Naive thymus-derived CD8-positive, alpha-beta T cell (primary cell): ENCODE measurements around the gene LPP. TPM values are rescaled to one million over a fixed set of nuclear protein-coding genes. Genes with fewer than 3 reads are reported as not detected.

ENCODE experiments used
- ATAC-seq, 2 donors: fragments of 150-1000 bp; cut with Tn5 transposase in 1 of 2; sonication (Bioruptor Pico), chemical (Tn5 transposase) in 1 of 2; 1 replicate in 1 of 2; 2 replicates in 1 of 2; pipeline ENCODE4 v1.10.0; 2021; ENCODE audit warnings: mild to moderate bottlenecking in 2 of 2, moderate library complexity in 2 of 2
- POLR2A ChIA-PET: fragments of 350-600 bp; sonication (Branson Sonifier 250); formaldehyde crosslinking; loops from one replicate; lab custom pipeline; 2021; ENCODE audit warnings: antibody characterized with exemption; lab: Charles Lee
- DNase-seq, 10 donors: peaks; one replicate each; pipeline versions ENCODE4 v3.0.0 to v3.0.0-alpha.2; 2020 to 2022
- H3K27ac Mint-ChIP-seq, 10 donors: one replicate each; pipeline ENCODE4 v1.8.0; 2020 to 2022; ENCODE audit warnings: mild to moderate bottlenecking in 10 of 10, mixed read lengths in 10 of 10, moderate library complexity in 4 of 10, inconsistent platforms in 1 of 10
- H3K27me3 Mint-ChIP-seq, 5 donors: one replicate each; pipeline ENCODE4 v1.8.0; 2021 to 2022; ENCODE audit warnings: mixed read lengths in 5 of 5
- H3K36me3 Mint-ChIP-seq, 3 donors: one replicate each; pipeline ENCODE4 v1.8.0; 2020 to 2022; ENCODE audit warnings: mixed read lengths in 3 of 3, mild to moderate bottlenecking in 2 of 3, inconsistent platforms in 1 of 3
- H3K4me1 Mint-ChIP-seq, 4 donors: one replicate each; pipeline ENCODE4 v1.8.0; 2021 to 2022; ENCODE audit warnings: mixed read lengths in 4 of 4
- H3K4me3 Mint-ChIP-seq, 10 donors: one replicate each; pipeline ENCODE4 v1.8.0; 2020 to 2022; ENCODE audit warnings: mild to moderate bottlenecking in 10 of 10, mixed read lengths in 10 of 10, moderate library complexity in 6 of 10, inconsistent platforms in 1 of 10
- H3K9me3 Mint-ChIP-seq, 9 donors: one replicate each; pipeline ENCODE4 v1.8.0; 2020 to 2022; ENCODE audit warnings: mixed read lengths in 9 of 9, mild to moderate bottlenecking in 3 of 9, inconsistent platforms in 1 of 9, moderate library complexity in 1 of 9
- polyA plus RNA-seq, 3 donors: library from polyadenylated mRNA; unstranded; fragments of 300-500 nt; fragmentation: Illumina TruSeq; gene quantifications; one replicate each; pipeline ENCODE4 v1.2.3, GENCODE V29; 2021
- total RNA-seq, 8 experiments: library from RNA in 2 of 8; stranded (reverse) in 2 of 8; gene quantifications; one replicate each; pipeline ENCODE4 v1.2.3 and lab custom pipeline; 2021 to 2026

Gene LPP
- total and polyA plus RNA-seq, 5 experiments from 2014 or later = 4.9 to 12.5 (median 7.7) TPM

- Mint-ChIP-seq H3K4me1 (peaks cover 6 to 67% (median 15%) of the 10 kb centered on the region in 4 donors), H3K9me3 (no peaks in the 10 kb centered on the region), H3K36me3 (peaks cover 0 to 3% (median 2%) of the 10 kb centered on the region in 3 donors), H3K27me3 (no peaks in the 10 kb centered on the region), H3K27ac (no peak overlapping the region), H3K4me3 (peak overlapping the region in 1 of 10 donors; percentile 43)
- DNase-seq (no peak), ATAC-seq (no peak)
- POLR2A ChIA-PET = no interaction called here
These were observed 144.6 kb downstream of the LPP start for GRCh38 chr3:188298585-188298984.

- Mint-ChIP-seq H3K9me3 (no peaks in the 10 kb centered on the region), H3K27me3 (no peaks in the 10 kb centered on the region), H3K27ac (peak overlapping the region in 1 of 10 donors; percentile 42), H3K4me1 (peaks cover 6 to 66% (median 15%) of the 10 kb centered on the region in 4 donors), H3K36me3 (peaks cover 0 to 3% (median 2%) of the 10 kb centered on the region in 3 donors), H3K4me3 (no peak overlapping the region)
- ATAC-seq (no peak), DNase-seq (no peak)
- POLR2A ChIA-PET = no interaction called here
These were observed 145.1 kb downstream of the LPP start for GRCh38 chr3:188299068-188299467.

- peaks cover 0 to 3% (median 2%) of the 10 kb centered on the region in 3 donors for H3K36me3 Mint-ChIP-seq
- H3K4me1 Mint-ChIP-seq = peaks cover 6 to 61% (median 16%) of the 10 kb centered on the region in 4 donors
- ATAC-seq (no peak), DNase-seq (no peak)
- peak overlapping the region in 1 of 10 donors; percentile 42 for H3K27ac Mint-ChIP-seq
- POLR2A ChIA-PET = interaction anchor here (0.7 kb wide), 1 partner anchor 438 kb away, joined by 3 read pairs; no protein-coding TSS in a partner anchor
- H3K4me3 Mint-ChIP-seq = no peak overlapping the region
- no peaks in the 10 kb centered on the region for H3K9me3 Mint-ChIP-seq
- no peaks in the 10 kb centered on the region for H3K27me3 Mint-ChIP-seq
These were observed 145.8 kb downstream of the LPP start for GRCh38 chr3:188299708-188300107.

- peaks cover 4 to 5% (median 4%) of the 10 kb centered on the region in 3 donors for H3K36me3 Mint-ChIP-seq
- H3K27me3 Mint-ChIP-seq = no peaks in the 10 kb centered on the region
- POLR2A ChIA-PET = no interaction called here
- no peak for ATAC-seq
- DNase-seq = no peak
- no peak overlapping the region for H3K4me3 Mint-ChIP-seq
- peaks cover 6 to 53% (median 15%) of the 10 kb centered on the region in 4 donors for H3K4me1 Mint-ChIP-seq
- H3K9me3 Mint-ChIP-seq = no peaks in the 10 kb centered on the region
- peak overlapping the region in 2 of 10 donors; percentile 0 to 61 for H3K27ac Mint-ChIP-seq
These were observed 147.2 kb downstream of the LPP start for GRCh38 chr3:188301147-188301546.

DNA sequence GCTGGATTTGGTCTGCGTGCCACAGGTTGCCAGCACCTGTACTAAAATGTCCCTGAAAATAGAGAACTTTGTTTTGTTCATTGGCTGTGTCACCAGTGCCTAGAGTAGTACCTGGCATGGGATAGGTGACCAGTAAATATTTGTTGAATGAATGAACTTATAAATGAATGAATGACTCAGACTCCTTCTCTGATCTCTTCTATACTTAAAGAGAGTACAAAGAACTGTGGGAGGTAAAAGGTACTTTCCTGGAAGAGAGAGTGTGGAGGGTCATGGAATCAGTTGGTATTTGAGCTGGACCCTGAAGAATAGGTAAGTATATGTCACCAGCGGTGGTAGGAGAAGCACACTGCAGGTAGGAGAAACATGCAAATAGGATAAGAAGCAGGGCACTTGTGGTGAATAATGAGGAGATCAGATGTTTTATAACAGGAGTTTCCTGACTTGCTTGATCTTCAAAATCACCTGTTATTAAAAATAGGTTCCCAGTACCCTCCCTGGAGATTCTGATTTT, 149.4 kb downstream of the LPP start:
- Mint-ChIP-seq H3K27me3 (no peaks in the 10 kb centered on the region), H3K27ac (peak overlapping the region in 1 of 10 donors; percentile 69), H3K4me3 (no peak overlapping the region), H3K9me3 (no peaks in the 10 kb centered on the region), H3K36me3 (peaks cover 4 to 6% (median 4%) of the 10 kb centered on the region in 3 donors), H3K4me1 (peaks cover 3 to 34% (median 7%) of the 10 kb centered on the region in 4 donors)
- POLR2A ChIA-PET = no interaction called here
- ATAC-seq (no peak), DNase-seq (no peak)

- Mint-ChIP-seq H3K27me3 (no peaks in the 10 kb centered on the region), H3K9me3 (no peaks in the 10 kb centered on the region), H3K36me3 (peaks cover 4 to 6% (median 4%) of the 10 kb centered on the region in 3 donors), H3K4me3 (no peak overlapping the region), H3K4me1 (peaks cover 3 to 30% (median 7%) of the 10 kb centered on the region in 4 donors), H3K27ac (no peak overlapping the region)
- POLR2A ChIA-PET = no interaction called here
- DNase-seq = no peak
- no peak for ATAC-seq
These were observed 149.9 kb downstream of the LPP start for GRCh38 chr3:188303823-188304222.

GRCh38 chr3:188304501-188304900, 150.5 kb downstream of the LPP start:
- Mint-ChIP-seq H3K27ac (peak overlapping the region in 1 of 10 donors; percentile 11), H3K27me3 (no peaks in the 10 kb centered on the region), H3K4me1 (peaks cover 6 to 29% (median 14%) of the 10 kb centered on the region in 4 donors), H3K4me3 (no peak overlapping the region), H3K36me3 (peaks cover 4 to 6% (median 4%) of the 10 kb centered on the region in 3 donors), H3K9me3 (no peaks in the 10 kb centered on the region)
- POLR2A ChIA-PET = no interaction called here
- ATAC-seq (no peak), DNase-seq (no peak)

GRCh38 chr3:188305220-188305619, 151.3 kb downstream of the LPP start:
- H3K9me3 Mint-ChIP-seq = no peaks in the 10 kb centered on the region
- H3K4me1 Mint-ChIP-seq = peaks cover 9 to 33% (median 21%) of the 10 kb centered on the region in 4 donors
- DNase-seq (no peak), ATAC-seq (no peak)
- H3K27me3 Mint-ChIP-seq = no peaks in the 10 kb centered on the region
- peak overlapping the region in 1 of 10 donors; percentile 35 for H3K27ac Mint-ChIP-seq
- peaks cover 4 to 6% (median 4%) of the 10 kb centered on the region in 3 donors for H3K36me3 Mint-ChIP-seq
- POLR2A ChIA-PET = no interaction called here
- H3K4me3 Mint-ChIP-seq = no peak overlapping the region

GRCh38 chr3:188306435-188307005, 152.6 kb downstream of the LPP start:
- Mint-ChIP-seq H3K27me3 (no peaks in the 10 kb centered on the region), H3K36me3 (peaks cover 4 to 6% (median 4%) of the 10 kb centered on the region in 3 donors), H3K4me3 (no peak overlapping the region), H3K27ac (peak overlapping the region in 1 of 10 donors; percentile 13), H3K9me3 (peaks cover 0 to 2% (median 0%) of the 10 kb centered on the region in 9 donors), H3K4me1 (peaks cover 9 to 31% (median 24%) of the 10 kb centered on the region in 4 donors)
- POLR2A ChIA-PET = interaction anchor here (0.9 kb wide), 1 partner anchor 42 kb away, joined by 3 read pairs; no protein-coding TSS in a partner anchor
- no peak for ATAC-seq
- DNase-seq = no peak

DNA sequence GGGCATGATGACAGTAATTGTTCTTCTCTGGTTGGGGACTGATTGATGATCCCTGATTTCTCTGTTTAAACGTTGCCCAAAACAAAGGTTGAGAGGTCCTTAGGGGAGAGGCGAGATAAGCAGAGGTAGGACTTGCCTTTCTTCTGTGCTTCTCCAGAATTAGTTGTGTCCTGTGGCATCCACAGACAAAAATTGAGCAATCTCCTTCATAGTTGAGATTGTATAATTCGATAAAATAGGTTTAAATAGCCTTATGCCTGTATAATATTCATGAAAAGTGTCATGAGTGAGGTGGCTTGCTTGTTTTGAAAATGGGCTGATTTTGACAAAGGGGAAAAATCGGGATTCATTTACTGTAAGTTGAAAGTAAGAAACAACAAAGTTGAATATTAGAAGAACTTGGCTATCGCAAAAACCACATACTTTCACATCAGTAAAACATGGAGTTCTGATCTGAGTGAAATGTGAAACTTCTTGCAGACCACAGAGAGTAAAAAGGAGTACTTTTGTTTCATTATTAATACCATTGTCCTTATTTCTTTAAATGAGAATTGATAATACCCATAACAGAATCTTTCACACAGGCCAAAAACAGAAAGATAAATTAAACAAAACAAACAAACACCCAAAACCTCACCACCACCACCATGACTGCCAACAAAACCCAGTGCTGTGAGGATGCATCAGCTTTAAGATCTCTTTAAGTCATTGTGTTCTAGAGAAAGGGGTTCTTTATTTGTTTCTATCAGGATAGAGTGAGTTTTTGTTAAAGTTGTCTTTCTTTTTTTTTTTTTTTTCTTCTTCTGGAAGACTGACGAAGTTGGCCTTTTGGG, 155.7 kb downstream of the LPP start:
- H3K4me1 Mint-ChIP-seq = peaks cover 8 to 21% (median 19%) of the 10 kb centered on the region in 4 donors
- H3K27ac Mint-ChIP-seq = peak overlapping the region in 4 of 10 donors; percentile 16 to 55 (median 36)
- ATAC-seq = no peak
- DNase-seq = peak in 1 of 10 donors; percentile 4
- H3K9me3 Mint-ChIP-seq = peaks cover 0 to 2% (median 0%) of the 10 kb centered on the region in 9 donors
- POLR2A ChIA-PET = no interaction called here
- no peaks in the 10 kb centered on the region for H3K27me3 Mint-ChIP-seq
- H3K4me3 Mint-ChIP-seq = no peak overlapping the region
- peaks cover 4 to 10% (median 4%) of the 10 kb centered on the region in 3 donors for H3K36me3 Mint-ChIP-seq

DNA sequence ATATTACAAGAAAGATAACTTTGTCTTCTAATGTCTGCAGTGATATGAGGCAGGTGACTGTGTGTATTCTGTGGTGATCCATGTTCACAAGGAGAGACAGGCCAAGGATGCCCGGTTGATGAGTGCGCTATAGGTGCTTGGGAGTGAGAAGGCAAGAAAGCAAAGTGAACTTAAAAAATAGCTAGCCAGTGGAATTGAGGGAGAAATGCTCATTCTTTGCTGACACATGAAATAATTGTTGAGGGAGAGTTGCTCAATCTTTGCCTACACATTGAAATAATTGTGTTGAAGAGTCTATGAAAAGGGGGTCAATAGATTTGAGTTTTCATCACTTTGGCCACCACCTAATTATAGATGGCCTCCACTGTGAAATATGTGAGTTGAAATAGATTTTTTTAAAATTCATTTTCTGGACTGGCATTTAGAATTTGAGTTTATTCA, 156.3 kb downstream of the LPP start:
- DNase-seq = no peak
- H3K27me3 Mint-ChIP-seq = no peaks in the 10 kb centered on the region
- no peak overlapping the region for H3K4me3 Mint-ChIP-seq
- peaks cover 0 to 2% (median 0%) of the 10 kb centered on the region in 9 donors for H3K9me3 Mint-ChIP-seq
- H3K36me3 Mint-ChIP-seq = peaks cover 4 to 10% (median 4%) of the 10 kb centered on the region in 3 donors
- peaks cover 8 to 21% (median 19%) of the 10 kb centered on the region in 4 donors for H3K4me1 Mint-ChIP-seq
- ATAC-seq = no peak
- H3K27ac Mint-ChIP-seq = peak overlapping the region in 2 of 10 donors; percentile 11 to 55
- POLR2A ChIA-PET = no interaction called here

GRCh38 chr3:188315553-188315952, 161.6 kb downstream of the LPP start:
- no peak for ATAC-seq
- no peak overlapping the region for H3K4me3 Mint-ChIP-seq
- no peak for DNase-seq
- no peak overlapping the region for H3K27ac Mint-ChIP-seq
- POLR2A ChIA-PET = no interaction called here
- H3K9me3 Mint-ChIP-seq = peaks cover 0 to 2% (median 0%) of the 10 kb centered on the region in 9 donors
- H3K4me1 Mint-ChIP-seq = peaks cover 0 to 15% (median 6%) of the 10 kb centered on the region in 4 donors
- no peaks in the 10 kb centered on the region for H3K27me3 Mint-ChIP-seq
- H3K36me3 Mint-ChIP-seq = peaks cover 0 to 4% (median 0%) of the 10 kb centered on the region in 3 donors
